NCI-H2107 (cell line): ENCODE data around the gene PHRF1.

Experiments used
- DNase-seq: peaks from one replicate; lab custom pipeline; 2025; lab: John Stamatoyannopoulos, UW

The PHRF1 gene

GRCh38 chr11:655036-655726 lies 78.9 kb downstream of the PHRF1 start:
- DNase-seq, result no peak

- DNase-seq, result no peak
Measured at GRCh38 chr11:656426-656825, 80.2 kb downstream of the PHRF1 start.

GRCh38 chr11:656866-657265 lies 80.6 kb downstream of the PHRF1 start:
- DNase-seq, result no peak

- no peak for DNase-seq
Measured at GRCh38 chr11:657691-658126, 81.4 kb downstream of the PHRF1 start.

- no peak for DNase-seq
Measured at GRCh38 chr11:659532-660085, 83.3 kb downstream of the PHRF1 start.

GRCh38 chr11:660281-660680 lies 84.0 kb downstream of the PHRF1 start:
- no peak for DNase-seq

GRCh38 chr11:660681-661444 lies 84.6 kb downstream of the PHRF1 start:
- no peak for DNase-seq
